Measurements from ENCODE around the gene RIMBP2.

RIMBP2 gene

DNA sequence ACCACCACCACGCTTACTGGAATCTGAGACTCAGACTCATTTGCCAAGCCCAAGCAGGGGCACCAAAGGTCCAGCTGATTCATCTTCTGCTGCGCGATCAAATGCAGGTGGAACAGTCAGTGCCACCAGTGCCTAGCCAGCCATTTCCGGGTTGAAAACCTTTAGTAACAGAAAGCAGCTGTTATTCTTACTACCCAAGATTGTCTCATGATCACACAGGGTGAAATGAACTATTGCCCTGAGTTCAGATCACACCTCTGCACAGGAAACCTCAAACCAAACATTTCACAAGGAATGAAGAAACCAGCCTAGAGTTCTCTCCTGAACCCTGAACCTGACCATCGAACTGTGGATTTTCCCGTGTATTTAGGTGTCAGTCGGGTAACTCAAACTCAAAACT is 88.9 kb downstream of the RIMBP2 start:
- DNase-seq (ENCODE audit: low read depth, low spot score) = no peak
- no peak for TF ChIP-seq CTCF (IDR thresholded peaks at IDR 0.05; ENCODE audit: insufficient read depth, low read length, missing control alignments)
- H3K4me3 ChIP-seq (ENCODE audit: low read depth, low read length) = no peak overlapping the region
- POLR2A ChIA-PET = no interaction called here
- CTCF ChIA-PET = no interaction called here

- no peak for TF ChIP-seq CTCF (IDR thresholded peaks at IDR 0.05; ENCODE audit: insufficient read depth, low read length, missing control alignments)
- H3K4me3 ChIP-seq (ENCODE audit: low read depth, low read length) = no peak overlapping the region
- DNase-seq (ENCODE audit: low read depth, low spot score) = no peak
- CTCF ChIA-PET = no interaction called here
- POLR2A ChIA-PET = no interaction called here
These were observed 89.5 kb downstream of the RIMBP2 start for GRCh38 chr12:130626601-130627000.

DNA sequence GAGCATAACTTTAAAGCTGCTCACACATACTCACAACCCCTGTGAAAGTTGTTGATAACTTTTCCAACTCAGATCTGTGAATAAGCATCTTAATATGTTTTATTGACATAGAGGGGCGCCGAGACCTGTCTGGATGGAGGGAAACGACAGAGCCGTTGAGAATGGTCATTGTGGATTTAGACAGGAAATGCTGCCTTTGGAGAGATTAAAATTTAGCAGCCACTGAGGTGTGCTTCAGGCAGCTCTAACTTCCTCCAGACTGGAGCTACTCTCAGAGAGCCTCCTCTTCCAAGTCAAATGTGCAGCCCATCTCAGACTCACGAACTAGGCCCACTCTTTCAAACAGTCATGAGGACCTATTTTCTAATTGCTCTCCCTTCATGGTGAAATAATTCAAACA is 90.9 kb downstream of the RIMBP2 start:
- H3K4me3 ChIP-seq (ENCODE audit: low read depth, low read length) = no peak overlapping the region
- POLR2A ChIA-PET = no interaction called here
- CTCF ChIA-PET = no interaction called here
- TF ChIP-seq CTCF (IDR thresholded peaks at IDR 0.05; ENCODE audit: insufficient read depth, low read length, missing control alignments) = no peak
- no peak for DNase-seq (ENCODE audit: low read depth, low spot score)

DNA sequence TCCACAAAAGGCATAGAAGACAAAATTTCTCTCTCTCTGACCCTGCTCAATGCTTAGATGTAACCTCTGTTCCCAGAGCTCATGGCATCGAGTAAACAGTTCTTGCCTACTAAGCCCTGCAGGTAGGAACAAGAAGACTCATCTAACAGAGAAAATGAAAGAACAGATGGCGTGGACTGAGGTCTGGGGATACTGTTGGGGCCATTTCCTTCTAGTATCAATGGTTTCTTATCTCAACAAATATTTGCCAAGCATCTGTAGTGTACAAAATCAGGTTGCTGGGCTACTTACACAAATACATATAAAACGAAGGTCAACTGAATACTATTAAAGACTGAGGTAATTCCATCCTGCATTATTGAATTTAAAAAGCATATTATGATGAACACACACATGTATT is 93.3 kb downstream of the RIMBP2 start:
- POLR2A ChIA-PET = no interaction called here
- no peak overlapping the region for H3K4me3 ChIP-seq (ENCODE audit: low read depth, low read length)
- DNase-seq (ENCODE audit: low read depth, low spot score) = no peak
- CTCF ChIA-PET = no interaction called here
- no peak for TF ChIP-seq CTCF (IDR thresholded peaks at IDR 0.05; ENCODE audit: insufficient read depth, low read length, missing control alignments)

DNA sequence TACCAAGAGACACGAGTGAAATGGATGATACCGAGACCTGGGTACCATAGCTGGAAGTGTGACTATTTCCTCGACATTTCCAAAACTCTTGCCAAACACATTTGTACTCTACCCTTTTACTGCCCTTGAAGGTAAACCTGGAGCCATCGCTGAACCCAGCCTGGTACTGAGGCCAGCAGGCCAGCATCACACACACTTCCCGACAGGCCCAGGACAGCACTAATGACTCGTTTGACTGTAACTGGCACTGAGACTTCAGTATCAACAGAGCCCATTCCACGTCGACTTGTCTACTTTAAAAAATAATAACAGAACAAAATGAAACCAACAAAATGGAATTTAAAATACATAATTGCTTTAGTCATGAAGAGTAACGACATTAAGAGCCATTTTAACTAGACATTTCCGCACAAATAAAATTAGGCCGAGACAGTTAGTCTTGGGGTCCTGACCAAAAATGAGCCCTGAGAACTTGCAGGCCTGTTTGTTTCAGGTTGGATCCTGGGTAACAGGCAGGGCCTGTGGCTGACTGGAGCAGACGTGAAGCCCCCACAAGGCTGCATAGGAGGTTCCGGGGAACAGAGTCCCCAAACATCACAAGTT is 94.3 kb downstream of the RIMBP2 start:
- CTCF ChIA-PET = no interaction called here
- no peak for TF ChIP-seq CTCF (IDR thresholded peaks at IDR 0.05; ENCODE audit: insufficient read depth, low read length, missing control alignments)
- POLR2A ChIA-PET = no interaction called here
- H3K4me3 ChIP-seq (ENCODE audit: low read depth, low read length) = no peak overlapping the region
- no peak for DNase-seq (ENCODE audit: low read depth, low spot score)

- no peak overlapping the region for H3K4me3 ChIP-seq (ENCODE audit: low read depth, low read length)
- TF ChIP-seq CTCF (IDR thresholded peaks at IDR 0.05; ENCODE audit: insufficient read depth, low read length, missing control alignments) = no peak
- DNase-seq (ENCODE audit: low read depth, low spot score) = no peak
- ChIA-PET CTCF (no interaction called here), POLR2A (no interaction called here)
These were observed 95.3 kb downstream of the RIMBP2 start for GRCh38 chr12:130620756-130621155.

All from AG04449 (cell line).